ENCODE data around the gene SEPHS2.
"Not testable (repeated sequence)": the region's sequence is repeated elsewhere in the genome, so short reads cannot be mapped to it uniquely, and the experiment has no call there.

Gene SEPHS2

DNA sequence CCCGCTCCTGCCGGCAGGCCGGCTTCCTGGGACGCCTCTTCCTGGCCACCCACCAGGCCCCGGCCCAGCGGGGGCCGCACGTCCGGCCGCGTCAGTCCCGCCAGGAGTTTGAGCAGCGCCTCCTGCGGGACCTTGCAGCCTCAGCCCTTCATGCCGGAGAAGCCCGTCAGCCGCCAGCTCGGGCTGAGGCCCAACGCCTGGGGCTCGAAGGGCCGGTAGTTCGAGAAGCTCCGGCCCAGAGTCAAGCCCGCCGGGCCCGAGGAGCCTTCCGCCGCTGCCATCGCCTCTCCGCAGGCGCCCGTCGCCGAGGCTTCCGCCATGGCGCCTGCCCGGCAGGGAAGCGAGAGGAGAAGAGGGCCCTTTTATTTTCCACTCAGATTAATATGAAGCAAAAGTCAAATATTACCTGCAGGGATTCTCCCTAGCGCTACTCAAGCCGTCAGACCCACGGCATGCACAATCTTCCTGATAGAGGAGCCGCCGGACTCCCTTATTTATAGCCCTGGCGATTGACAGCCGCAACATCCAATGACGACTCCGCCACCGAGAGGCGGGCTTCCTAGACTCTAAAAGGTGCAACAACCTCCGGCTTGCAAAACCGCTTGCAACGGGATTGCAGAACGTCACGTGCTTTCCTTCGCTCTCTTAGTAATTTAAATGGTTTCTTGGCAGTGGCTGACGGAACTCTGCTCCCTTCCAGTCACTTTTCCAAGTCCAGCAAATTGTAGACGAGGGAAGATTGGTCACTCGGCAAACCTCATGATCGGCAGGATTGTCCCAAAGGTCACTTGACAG, at the start of gene SEPHS2:
SEPHS2 (minus strand) TSS at position 467 of the 795 bp plus-strand sequence; CDS start at position 320, 147 bp downstream.
- peak; percentile 95 for DNase-seq

- no peak for DNase-seq
These were observed 49.0 kb upstream of the SEPHS2 start for GRCh38 chr16:30494709-30495108.

- DNase-seq: no peak
These were observed 48.3 kb upstream of the SEPHS2 start for GRCh38 chr16:30493941-30494488.

DNA sequence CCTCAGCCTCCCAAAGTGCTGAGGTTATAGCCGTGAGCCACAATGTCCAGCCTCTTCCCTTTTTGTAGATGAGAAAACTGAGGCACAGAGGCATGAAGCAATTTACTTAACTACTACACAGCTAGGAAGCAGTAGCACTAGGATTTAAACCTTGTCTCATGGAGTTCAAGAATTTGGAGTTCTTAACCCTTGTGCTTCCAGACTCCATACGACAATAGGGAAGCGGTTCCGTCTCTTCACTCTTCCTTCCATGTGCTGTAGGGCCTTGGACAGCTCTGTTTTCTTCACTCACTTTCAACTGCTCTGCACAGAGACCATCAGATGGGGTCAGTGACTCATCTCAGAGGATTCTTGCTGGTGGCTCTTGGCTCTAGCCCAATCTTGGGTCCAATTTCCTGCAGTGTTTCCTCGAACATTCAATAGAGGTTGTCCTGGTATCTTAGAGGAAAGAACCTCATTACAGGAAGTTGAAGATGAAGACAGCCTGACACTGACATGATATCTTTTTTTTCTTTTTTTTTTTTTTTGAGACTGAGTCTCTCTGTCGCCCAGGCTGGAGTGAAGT, 46.2 kb upstream of the SEPHS2 start:
- DNase-seq: peak; percentile 66

DNA sequence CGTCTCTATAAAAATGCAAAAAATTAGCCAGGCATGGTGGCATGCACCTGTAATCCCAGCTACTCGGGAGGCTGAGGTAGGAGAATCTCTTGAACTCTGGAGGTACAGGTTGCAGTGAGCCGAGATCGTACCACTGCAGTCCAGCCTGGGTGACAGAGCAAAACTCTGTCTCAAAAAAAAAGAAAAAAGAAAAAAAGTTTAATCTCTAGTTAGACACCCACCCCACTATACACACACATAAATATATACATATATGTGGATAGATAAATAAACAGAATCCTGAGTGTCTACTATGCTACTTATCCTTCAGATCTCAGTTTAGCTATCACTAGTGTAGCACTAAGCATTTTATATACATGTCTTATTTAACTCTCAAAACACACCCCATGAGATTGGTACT, 45.6 kb upstream of the SEPHS2 start:
- DNase-seq: no peak

DNA sequence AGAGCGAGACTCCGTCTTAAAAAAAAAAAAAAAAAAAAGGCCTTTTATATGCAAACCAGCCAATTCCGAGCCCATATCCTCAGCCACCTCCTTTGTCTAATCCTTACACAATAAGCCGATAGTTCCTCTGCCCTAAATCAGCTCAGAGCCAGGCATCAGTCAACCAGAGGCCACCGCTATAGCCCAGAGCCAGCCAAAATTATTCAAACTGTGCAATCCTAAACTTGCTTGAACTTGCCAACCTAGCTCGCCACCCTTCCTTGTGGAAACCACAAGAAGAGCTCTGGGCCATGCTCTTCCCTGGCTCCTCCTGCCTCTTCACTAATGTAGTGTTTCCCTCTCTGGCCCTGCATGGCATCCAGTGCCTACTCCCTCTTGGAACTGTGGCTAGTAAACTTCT, 44.5 kb upstream of the SEPHS2 start:
- no peak for DNase-seq

- no peak for DNase-seq
These were observed 43.3 kb upstream of the SEPHS2 start for GRCh38 chr16:30488764-30489605.

GRCh38 chr16:30485818-30486436, 40.3 kb upstream of the SEPHS2 start:
- no peak for DNase-seq

DNA sequence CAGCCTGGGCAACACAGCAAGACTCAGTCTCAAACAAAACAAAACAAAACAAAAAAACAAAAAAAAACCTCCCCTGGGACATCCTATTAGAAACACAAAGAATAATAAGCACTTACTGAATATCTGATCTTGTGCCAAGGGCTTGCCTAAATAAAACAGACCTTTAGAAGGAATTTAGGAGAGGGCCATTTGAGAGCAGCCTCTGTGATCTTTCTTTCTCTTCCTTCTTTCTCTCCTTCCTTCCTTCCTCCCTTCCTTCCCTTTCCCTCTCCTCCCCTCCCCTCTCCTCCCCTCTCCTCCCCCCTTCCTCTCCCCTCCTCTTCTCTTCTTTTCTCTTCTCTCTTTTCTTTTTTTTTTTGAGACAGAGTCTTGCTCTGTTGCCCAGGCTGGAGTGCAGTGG, 39.2 kb upstream of the SEPHS2 start:
- DNase-seq: no peak

- DNase-seq: no peak
These were observed 36.7 kb upstream of the SEPHS2 start for GRCh38 chr16:30482366-30482765.

- DNase-seq: no peak
These were observed 35.7 kb upstream of the SEPHS2 start for GRCh38 chr16:30481381-30481780.

- no peak for DNase-seq
These were observed 33.2 kb upstream of the SEPHS2 start for GRCh38 chr16:30478766-30479478.

DNA sequence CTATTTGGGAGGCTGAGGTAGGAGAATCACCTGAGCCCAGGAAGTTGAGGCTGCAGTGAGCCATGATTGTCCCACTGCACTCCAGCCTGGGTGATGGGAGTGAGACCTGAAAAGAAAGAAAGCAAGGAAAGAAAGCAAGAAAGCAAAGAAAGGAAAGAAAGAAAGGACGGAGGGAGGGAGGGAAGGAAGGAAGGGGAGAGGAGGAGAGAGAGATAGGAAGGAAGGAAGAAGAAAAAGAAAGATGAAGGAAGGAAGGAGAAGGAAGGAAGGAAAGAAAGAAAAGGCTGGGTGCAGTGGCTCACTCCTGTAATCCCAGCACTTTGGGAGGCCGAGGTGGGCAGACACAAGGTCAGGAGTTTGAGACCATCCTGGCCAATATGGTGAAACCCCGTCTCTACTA, 32.1 kb upstream of the SEPHS2 start:
- not testable (repeated sequence) for DNase-seq

DNA sequence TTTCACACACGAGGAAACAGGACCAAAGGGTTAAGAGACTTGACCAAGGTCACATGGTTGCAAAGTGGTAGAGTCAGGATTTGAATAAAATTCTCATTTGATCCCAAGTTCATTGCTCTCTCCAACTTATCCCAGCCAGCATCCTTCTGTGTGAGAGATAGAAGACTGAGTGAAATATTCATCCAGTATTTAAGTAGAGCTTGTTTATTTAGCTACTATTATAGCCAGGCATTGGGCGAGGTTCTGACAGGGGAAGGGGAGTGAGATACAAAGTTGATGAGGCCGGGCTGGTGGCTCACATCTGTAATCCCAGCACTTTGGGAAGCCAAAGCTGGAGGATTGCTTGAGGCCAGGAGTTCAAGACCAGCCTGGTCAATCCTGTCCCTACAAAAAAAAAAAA, 31.3 kb upstream of the SEPHS2 start:
- no peak for DNase-seq

- no peak for DNase-seq
These were observed 29.0 kb upstream of the SEPHS2 start for GRCh38 chr16:30474684-30475083.

GRCh38 chr16:30474074-30474452, 28.4 kb upstream of the SEPHS2 start:
- DNase-seq: no peak

DNA sequence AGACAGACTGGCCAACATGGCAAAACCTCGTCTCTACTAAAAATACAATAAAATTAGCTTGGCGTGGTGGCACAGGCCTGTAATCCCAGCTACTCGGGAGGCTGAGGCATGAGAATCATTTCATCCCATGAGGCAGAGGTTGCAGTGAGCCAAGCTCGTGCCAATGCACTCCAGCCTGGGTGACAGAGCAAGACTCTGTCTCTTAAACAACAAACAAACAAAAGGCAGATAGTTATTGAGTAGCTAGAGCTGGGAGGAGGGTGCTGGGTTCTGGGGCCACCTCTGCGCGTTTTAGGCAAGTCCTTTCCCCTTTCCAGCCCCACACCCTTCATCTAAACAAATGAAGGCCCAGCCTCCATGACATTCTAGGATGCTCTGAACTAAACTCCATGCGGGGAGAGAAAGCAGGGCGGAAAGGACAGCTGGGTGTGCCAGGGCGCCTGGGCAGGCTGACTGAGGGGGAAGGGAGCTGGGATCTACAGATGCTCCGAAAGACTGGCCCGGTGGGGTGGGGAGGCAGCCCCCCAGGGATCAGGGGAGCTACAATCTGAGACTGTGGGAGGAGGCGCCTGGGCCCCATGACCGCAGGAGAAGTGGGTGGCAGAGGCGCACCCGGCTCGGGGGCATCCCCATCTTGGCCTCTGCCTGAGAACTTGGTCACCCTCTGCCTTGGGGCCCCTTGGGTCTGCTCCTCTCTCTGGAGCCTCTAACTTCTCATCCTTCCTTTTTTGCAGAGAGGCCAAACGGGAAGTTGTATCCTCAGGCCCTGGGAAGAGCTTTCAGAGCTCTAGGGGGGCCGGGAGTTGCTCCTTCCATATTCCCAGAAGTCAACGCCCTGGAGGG, 27.8 kb upstream of the SEPHS2 start:
- DNase-seq: no peak

DNA sequence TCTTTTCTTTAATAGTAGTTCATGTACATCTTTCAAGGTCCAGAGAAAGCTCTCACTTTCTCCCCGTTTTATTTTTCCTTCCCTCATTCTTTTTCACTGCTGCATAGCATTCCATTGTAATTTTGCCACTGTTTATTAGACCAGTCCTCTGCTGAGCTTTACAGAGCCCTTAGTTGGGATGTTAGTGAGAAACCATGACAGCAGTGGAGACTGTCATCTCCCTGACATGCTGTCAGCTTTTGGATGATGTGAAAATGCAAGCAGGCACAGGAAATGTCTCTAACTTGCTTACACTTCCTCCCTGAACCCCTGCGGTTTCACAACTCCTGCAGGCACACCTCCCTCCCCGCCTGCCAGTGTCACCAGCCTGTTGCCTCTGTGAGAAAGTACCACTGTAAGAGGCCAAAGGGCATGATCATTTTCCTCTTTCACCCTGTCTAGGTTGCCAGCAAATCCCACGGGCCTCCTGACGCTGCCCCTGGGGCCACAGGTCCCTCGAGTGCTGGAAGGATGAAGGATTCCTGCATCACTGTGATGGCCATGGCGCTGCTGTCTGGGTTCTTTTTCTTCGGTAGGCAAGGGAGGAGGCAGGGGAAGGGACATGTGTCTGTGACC, 26.8 kb upstream of the SEPHS2 start, which contains the start of gene ITGAL:
ITGAL (plus strand) TSS at position 415 of the 615 bp plus-strand sequence; CDS start at position 511, 96 bp downstream.
- no peak for DNase-seq

GRCh38 chr16:30470632-30470995, 24.9 kb upstream of the SEPHS2 start:
- no peak for DNase-seq

- no peak for DNase-seq
These were observed 24.5 kb upstream of the SEPHS2 start for GRCh38 chr16:30470170-30470512.

DNA sequence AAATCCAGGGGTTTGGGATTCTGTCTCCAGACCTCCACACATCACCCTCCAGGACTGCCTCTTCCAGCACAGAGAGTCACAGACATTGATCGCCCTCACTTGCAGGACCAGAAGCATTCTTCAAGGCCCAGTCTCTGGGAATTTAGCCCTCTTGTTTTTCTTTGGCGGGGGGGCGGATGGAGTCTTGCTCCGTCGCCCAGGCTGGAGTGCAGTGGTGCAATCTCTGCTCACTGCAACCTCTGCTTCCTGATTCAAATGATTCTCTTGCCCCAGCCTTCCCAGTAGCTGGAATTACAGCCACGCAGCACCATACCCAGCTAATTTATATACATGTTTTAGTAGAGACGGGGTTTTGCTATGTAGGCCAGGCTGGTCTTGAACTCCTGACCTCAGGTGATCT, 18.4 kb upstream of the SEPHS2 start:
- no peak for DNase-seq
